OCI-LY7 (cell line): ENCODE results near the gene CSRNP3.

Experiments
- EZH2phosphoT487 ChIP-seq: fragments of 200-600 bp; sonication (generic); IDR thresholded peaks from 2 replicates; pipeline ENCODE4 v1.6.1; 2018; ENCODE audit warnings: low read depth, borderline replicate concordance, mild to moderate bottlenecking, mixed run types, antibody characterized with exemption, low read length, moderate library complexity, mixed read lengths
- TF ChIP-seq, protein P1 (sequence below): fragments of 200-600 bp; sonication (generic); conservative IDR thresholded peaks from 2 replicates; pipeline ENCODE4 v1.5.1; 2014; ENCODE audit warnings: mild to moderate bottlenecking, antibody characterized with exemption, low read length, moderate library complexity, mixed read lengths

DNA sequence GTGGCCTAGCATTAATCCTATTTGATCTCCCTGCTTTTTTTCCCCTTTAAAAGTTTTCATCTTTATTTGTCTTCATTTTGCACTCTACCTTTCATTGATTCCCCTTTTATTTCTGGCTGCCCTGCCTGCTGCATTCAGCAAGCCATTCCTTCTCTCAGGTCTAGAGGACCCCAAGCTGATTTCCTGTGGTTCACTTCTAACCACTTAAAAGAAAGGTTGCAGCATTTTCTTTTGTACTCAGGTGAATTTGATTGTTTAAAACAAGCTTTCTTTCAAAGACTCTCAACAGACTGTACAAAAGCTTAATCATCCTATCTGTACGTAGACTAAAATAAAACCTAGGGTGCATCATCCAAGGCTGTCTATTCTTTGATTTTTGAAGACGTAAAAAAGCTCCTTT lies 160.3 kb downstream of the CSRNP3 start:
- no peak for TF ChIP-seq EZH2phosphoT487
- TF ChIP-seq, protein P1, sequence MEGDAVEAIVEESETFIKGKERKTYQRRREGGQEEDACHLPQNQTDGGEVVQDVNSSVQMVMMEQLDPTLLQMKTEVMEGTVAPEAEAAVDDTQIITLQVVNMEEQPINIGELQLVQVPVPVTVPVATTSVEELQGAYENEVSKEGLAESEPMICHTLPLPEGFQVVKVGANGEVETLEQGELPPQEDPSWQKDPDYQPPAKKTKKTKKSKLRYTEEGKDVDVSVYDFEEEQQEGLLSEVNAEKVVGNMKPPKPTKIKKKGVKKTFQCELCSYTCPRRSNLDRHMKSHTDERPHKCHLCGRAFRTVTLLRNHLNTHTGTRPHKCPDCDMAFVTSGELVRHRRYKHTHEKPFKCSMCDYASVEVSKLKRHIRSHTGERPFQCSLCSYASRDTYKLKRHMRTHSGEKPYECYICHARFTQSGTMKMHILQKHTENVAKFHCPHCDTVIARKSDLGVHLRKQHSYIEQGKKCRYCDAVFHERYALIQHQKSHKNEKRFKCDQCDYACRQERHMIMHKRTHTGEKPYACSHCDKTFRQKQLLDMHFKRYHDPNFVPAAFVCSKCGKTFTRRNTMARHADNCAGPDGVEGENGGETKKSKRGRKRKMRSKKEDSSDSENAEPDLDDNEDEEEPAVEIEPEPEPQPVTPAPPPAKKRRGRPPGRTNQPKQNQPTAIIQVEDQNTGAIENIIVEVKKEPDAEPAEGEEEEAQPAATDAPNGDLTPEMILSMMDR = no peak
